ENCODE measurements around the gene GLI3. TPM values are rescaled to one million over a fixed set of nuclear protein-coding genes. Genes with fewer than 3 reads are reported as not detected.

The GLI3 gene
- total RNA-seq, 4 donors from 2014 or later, result 23.1 to 41.3 (median 24.6) TPM

DNA sequence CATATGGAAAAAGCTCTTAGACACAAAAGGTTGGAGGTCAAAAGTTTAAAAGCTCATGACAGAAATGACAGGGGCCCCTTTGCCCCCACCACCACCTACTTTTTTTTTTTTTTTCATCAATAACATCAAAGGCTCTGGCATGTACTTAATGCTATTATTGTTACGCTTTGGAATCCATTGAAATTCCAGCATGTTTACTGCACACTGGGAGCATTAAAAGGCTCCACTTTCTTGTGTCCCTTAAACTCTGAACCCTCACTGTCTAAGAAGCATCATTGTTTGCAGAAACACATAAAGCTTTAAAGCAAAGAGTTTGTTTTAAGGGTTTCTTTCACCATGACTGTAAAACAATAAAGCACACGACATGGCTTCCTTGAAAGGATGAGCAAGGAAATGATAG, 149.4 kb downstream of the GLI3 start:
- no peak for TF ChIP-seq EP300 (IDR thresholded peaks at IDR 0.05)
- TF ChIP-seq POLR2AphosphoS5 (IDR thresholded peaks at IDR 0.05), result no peak
- TF ChIP-seq POLR2A (IDR thresholded peaks at IDR 0.05), result no peak
- TF ChIP-seq, protein P1, sequence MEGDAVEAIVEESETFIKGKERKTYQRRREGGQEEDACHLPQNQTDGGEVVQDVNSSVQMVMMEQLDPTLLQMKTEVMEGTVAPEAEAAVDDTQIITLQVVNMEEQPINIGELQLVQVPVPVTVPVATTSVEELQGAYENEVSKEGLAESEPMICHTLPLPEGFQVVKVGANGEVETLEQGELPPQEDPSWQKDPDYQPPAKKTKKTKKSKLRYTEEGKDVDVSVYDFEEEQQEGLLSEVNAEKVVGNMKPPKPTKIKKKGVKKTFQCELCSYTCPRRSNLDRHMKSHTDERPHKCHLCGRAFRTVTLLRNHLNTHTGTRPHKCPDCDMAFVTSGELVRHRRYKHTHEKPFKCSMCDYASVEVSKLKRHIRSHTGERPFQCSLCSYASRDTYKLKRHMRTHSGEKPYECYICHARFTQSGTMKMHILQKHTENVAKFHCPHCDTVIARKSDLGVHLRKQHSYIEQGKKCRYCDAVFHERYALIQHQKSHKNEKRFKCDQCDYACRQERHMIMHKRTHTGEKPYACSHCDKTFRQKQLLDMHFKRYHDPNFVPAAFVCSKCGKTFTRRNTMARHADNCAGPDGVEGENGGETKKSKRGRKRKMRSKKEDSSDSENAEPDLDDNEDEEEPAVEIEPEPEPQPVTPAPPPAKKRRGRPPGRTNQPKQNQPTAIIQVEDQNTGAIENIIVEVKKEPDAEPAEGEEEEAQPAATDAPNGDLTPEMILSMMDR (IDR thresholded peaks at IDR 0.05), result no peak
- peaks cover 15% of the 10 kb centered on the region for H3K4me1 ChIP-seq
- 81% methylated on average over 2 of the region's 2 CpGs for WGBS

GRCh38 chr7:42085531-42085930, 151.5 kb downstream of the GLI3 start:
- Histone ChIP-seq H3K27ac (no peak overlapping the region), H3K9me3 (no peaks in the 10 kb centered on the region), H3K4me3 (no peak overlapping the region), H3K36me3 (no peaks in the 10 kb centered on the region), H3K4me1 (peaks cover 7% of the 10 kb centered on the region), H3K27me3 (no peaks in the 10 kb centered on the region)
- no peak for DNase-seq (ENCODE audit: low spot score in 2 of 2)
- TF ChIP-seq POLR2AphosphoS5 (IDR thresholded peaks at IDR 0.05) (no peak), POLR2A (IDR thresholded peaks at IDR 0.05) (no peak), EP300 (IDR thresholded peaks at IDR 0.05) (no peak)
- TF ChIP-seq, protein P1 (IDR thresholded peaks at IDR 0.05), result no peak
- 18% methylated on average over 3 of the region's 3 CpGs for WGBS

More for the DNA sequence above, 149.4 kb downstream of the GLI3 start:
- Histone ChIP-seq H3K27me3 (no peaks in the 10 kb centered on the region), H3K27ac (no peak overlapping the region), H3K36me3 (no peaks in the 10 kb centered on the region), H3K4me3 (no peak overlapping the region), H3K9me3 (no peaks in the 10 kb centered on the region)
- DNase-seq (ENCODE audit: low spot score in 2 of 2), result no peak

DNA sequence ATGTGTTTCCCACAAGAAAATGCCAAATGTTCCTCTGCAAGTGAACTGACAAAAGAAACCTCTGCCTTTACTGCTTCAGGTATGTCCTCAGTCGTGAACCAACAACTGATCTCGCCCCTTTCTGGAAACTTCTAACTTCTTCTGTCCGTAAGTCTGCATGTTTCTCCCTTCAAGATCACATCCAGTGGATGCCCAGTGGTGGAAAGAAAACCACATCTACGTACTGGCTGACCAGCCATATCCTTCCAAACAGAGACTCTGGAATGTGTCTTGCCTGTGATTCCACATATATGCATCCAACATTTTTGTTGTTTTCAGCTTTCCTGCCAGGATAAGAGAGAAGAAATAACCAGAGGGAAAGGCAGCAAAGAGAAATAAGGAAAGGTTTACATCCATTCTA, 152.7 kb downstream of the GLI3 start:
- Histone ChIP-seq H3K27ac (no peak overlapping the region), H3K36me3 (no peaks in the 10 kb centered on the region), H3K27me3 (no peaks in the 10 kb centered on the region), H3K4me3 (no peak overlapping the region), H3K9me3 (no peaks in the 10 kb centered on the region), H3K4me1 (peaks cover 7% of the 10 kb centered on the region)
- TF ChIP-seq POLR2AphosphoS5 (IDR thresholded peaks at IDR 0.05), result no peak
- no peak for DNase-seq (ENCODE audit: low spot score in 2 of 2)
- WGBS, result 70% methylated on average over 4 of the region's 4 CpGs

DNA sequence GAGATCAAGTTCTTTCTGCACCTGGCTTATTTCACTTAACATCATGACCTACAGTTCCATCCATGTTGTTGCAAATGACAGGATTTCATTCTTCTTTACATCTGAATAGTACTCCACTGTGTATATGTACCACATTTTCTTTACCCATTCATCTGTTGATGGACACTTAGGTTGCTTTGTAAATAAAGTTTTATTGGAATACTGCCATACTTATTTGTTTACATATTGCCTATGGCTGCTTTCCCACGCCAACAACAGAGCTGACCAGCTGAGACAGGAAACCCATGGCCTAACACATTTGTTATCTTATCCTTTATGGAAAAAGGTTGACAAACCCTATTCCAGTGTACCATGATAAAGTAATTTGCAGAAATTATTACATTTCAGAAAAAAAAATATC, 153.7 kb downstream of the GLI3 start:
- Histone ChIP-seq H3K27ac (no peak overlapping the region), H3K27me3 (no peaks in the 10 kb centered on the region), H3K9me3 (no peaks in the 10 kb centered on the region), H3K36me3 (no peaks in the 10 kb centered on the region), H3K4me3 (no peak overlapping the region), H3K4me1 (peaks cover 7% of the 10 kb centered on the region)
- TF ChIP-seq, protein P1 (IDR thresholded peaks at IDR 0.05), result no peak
- TF ChIP-seq EP300 (IDR thresholded peaks at IDR 0.05), result no peak
- no peak for TF ChIP-seq POLR2AphosphoS5 (IDR thresholded peaks at IDR 0.05)
- TF ChIP-seq POLR2A (IDR thresholded peaks at IDR 0.05), result no peak
- DNase-seq (ENCODE audit: low spot score in 2 of 2), result no peak
- WGBS, result 88% methylated on average over 1 of the region's 1 CpG

- peaks cover 15% of the 10 kb centered on the region for H3K4me1 ChIP-seq
- no peaks in the 10 kb centered on the region for H3K36me3 ChIP-seq
- no peaks in the 10 kb centered on the region for H3K27me3 ChIP-seq
- no peak overlapping the region for H3K4me3 ChIP-seq
- WGBS, result 71% methylated on average over 8 of the region's 8 CpGs
- H3K27ac ChIP-seq, result no peak overlapping the region
- no peak for TF ChIP-seq POLR2AphosphoS5 (IDR thresholded peaks at IDR 0.05)
- TF ChIP-seq, protein P1 (IDR thresholded peaks at IDR 0.05), result no peak
- no peak for TF ChIP-seq EP300 (IDR thresholded peaks at IDR 0.05)
- TF ChIP-seq POLR2A (IDR thresholded peaks at IDR 0.05), result no peak
- no peaks in the 10 kb centered on the region for H3K9me3 ChIP-seq
- DNase-seq (ENCODE audit: low spot score in 2 of 2), result no peak
Observed at GRCh38 chr7:42082144-42082543, 154.9 kb downstream of the GLI3 start.

DNA sequence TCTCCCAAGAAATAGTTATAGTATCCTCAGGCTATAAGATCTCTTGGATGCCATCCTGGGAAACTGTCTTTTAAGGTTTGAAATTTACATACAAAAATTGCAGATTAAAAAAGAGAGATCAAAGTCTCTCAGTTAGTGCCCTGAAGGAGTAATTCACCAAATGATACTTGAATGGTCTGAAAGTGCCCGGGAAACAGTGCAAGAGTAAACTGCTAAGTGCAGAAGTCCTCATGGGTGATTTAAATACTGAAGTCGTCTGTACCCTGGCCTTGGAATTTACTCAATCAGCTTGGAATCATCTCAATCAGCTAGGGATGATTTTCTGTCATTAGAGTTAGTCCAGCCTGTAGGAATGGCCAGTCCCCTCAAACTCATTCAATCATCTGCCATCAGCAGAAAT, 155.3 kb downstream of the GLI3 start:
- no peaks in the 10 kb centered on the region for H3K36me3 ChIP-seq
- no peaks in the 10 kb centered on the region for H3K27me3 ChIP-seq
- WGBS, result 28% methylated on average over 2 of the region's 2 CpGs
- no peak overlapping the region for H3K27ac ChIP-seq
- no peaks in the 10 kb centered on the region for H3K9me3 ChIP-seq
- TF ChIP-seq, protein P1 (IDR thresholded peaks at IDR 0.05), result no peak
- no peak for TF ChIP-seq EP300 (IDR thresholded peaks at IDR 0.05)
- TF ChIP-seq POLR2A (IDR thresholded peaks at IDR 0.05), result no peak
- no peak for TF ChIP-seq POLR2AphosphoS5 (IDR thresholded peaks at IDR 0.05)
- DNase-seq (ENCODE audit: low spot score in 2 of 2), result no peak
- H3K4me3 ChIP-seq, result no peak overlapping the region
- H3K4me1 ChIP-seq, result peaks cover 15% of the 10 kb centered on the region

Data from suprapubic skin (tissue), 4 donors.